ENCODE results near the gene DNPH1.

The DNPH1 gene

GRCh38 chr6:43263314-43264178 lies 34.3 kb upstream of the DNPH1 start:
- no peak for DNase-seq

- no peak for DNase-seq
Measured at GRCh38 chr6:43262780-43263313, 33.6 kb upstream of the DNPH1 start.

- DNase-seq, result no peak
Measured at GRCh38 chr6:43262000-43262779, 32.9 kb upstream of the DNPH1 start.

DNA sequence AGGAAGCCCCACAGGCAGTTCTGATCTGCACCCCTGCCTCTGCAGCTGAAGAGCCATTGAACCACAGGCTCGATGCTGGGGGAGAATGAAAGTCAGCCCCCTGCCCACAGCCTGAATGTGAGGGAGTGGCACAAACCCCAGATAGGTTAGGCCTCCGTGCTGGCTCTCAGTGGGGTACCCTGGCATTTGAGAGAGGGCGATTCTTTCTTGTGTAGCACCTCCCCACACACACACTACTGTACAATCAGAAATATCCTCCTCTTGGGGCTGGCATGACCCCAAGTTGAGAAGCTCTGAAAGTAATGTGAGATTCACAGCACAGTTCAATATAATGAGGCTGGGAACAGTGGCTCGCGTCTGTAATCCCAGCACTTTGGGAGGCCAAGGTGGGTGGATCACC lies 31.9 kb upstream of the DNPH1 start:
- no peak for DNase-seq

DNA sequence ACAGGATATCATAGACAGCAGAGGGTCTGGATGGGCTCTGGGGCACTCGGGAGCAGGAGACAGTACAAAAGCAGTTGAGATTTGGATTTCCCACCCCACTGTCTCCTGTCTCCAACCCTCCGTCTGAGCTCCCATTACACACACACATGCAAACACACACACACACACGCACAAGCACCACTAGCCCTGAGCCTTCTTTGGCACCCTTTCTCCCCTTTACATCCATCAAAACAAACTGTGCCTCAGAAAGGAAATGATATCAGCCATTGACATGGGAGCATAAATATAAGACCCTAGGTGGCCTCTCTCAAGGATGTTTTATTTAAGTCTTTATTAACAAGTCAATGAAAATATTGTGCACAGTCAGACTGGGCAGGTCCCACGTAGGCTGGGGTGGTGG lies 31.5 kb upstream of the DNPH1 start:
- no peak for DNase-seq

DNA sequence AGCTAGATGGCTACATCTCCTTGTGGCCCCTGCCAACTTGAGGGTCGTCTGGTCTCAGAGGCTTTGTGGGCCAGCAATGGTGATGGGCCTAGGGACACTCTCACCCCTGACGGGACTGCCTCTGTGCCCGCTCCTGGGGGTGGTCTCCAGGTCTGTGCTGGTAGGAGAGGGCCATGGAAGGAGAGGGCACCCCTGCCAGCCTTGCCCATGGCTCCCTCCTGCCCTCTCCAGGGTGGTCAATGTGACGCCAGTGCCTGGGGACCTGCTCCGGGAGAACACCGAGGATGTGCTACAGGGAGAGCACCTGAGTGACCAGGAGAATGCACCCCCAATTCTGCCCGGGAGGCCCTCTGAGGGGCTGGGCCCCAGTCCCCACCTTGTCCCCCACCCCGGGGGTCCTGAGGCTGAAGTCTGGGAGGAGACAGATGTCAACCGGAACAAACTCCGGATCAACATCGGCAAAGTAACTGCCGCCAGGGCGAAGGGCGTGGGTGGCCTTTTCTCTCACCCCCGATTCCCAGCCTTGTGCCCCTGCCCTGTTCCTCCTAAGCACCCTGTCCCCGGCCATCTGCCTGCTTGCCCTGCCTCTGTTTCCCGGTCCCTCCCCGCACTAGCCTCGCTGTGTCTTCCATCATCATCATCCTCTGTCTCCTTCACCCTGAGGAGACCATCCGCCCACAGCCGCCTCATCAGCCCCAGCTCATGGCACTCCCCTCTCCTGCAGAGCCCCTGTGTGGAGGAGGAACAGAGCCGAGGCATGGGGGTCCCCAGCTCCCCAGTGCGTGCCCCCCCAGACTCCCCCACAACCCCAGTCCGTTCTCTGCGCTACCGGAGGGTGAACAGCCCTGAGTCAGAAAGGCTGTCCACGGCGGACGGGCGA lies 29.8 kb upstream of the DNPH1 start:
- DNase-seq, result no peak

- DNase-seq, result no peak
Measured at GRCh38 chr6:43258180-43258579, 28.9 kb upstream of the DNPH1 start.

DNA sequence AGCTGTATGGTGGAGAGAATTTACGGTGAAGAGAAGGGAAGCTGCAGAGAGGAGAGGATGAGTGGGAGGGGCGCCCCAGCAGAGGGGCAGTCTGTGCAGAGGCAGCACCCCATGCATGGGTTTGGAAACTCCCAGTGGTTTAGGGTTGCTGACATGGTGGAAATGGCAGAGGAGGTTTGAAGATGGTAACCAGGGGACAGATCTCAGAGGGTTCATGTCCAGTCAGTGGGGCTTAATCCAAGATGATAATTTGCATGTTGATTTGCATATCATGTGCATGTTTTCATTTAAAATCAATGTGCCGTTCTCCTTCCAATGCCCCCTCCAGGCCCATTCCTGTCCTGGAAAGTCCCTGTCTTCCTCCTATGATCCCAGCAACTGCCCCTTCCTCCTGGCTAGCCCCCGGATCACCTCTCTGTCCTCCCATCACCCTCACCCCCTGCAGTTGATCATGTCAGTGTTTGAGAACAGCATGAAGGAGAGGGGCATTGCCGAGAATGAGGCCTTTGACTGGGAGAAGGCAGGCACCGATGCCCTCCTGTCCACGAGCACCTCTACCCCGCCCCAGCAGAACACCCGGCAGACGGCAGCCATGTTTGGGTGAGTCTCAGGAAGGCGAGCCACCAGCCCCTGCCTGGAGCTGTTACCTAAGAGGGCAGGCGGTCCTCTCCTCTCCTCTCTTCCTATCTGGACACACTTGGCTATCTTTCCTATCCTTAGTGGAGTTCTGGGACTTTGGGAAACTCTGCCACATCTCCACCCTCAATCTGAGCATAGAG lies 28.3 kb upstream of the DNPH1 start:
- no peak for DNase-seq

DNA sequence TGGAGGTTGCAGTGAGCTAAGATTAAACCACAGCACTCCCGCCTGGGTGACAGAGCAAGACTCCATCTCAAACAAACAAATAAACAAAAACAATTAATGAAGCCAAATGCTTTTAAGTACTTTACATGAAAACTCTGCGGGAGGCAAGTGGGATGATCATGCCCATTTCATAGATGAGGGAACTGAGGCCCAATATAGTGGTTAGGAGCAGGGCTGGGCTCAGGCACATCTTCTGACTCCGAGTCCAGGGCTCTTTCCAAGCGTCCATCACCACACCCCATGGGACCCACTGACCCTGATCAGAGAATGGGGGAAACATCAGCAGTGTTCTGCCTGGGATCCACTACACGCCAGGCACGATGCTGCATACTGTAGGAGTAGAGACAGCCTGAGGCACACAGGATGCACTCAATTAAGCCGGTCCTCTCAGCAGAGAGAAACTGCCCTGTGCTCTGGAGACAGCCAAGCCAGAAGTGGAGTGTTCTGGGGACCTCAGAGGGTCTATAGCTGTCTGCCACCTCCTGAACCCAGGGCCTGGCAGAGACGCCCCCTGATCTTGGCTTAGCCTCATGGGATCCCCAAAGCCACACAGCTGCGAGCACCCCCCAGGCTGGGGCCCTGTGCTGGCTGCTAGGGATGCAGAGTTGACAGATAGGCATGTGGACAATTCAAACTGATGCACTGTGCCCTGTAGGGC lies 27.5 kb upstream of the DNPH1 start:
- DNase-seq, result no peak

GRCh38 chr6:43255408-43256054 lies 26.2 kb upstream of the DNPH1 start:
- DNase-seq, result no peak

DNA sequence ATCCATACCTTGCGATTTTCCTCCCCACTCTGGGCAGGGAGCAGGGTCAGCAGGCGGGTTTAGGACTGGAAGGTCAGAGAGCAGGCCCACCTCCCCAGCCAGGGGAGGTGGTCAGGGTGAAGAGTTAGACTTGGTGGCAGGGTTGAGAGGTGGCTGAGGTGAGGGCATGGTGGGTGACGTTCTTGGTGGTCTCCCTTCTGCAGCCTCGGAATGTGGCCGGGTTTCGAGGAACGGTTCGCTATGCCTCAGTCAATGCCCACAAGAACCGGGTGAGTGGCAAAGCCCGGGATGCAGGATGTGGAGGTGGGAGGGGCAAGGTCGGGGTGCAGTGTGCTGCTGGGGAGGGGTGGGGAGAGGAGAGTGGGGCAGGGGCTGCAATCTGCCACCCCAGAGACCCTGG lies 25.6 kb upstream of the DNPH1 start:
- DNase-seq, result no peak

- no peak for DNase-seq
Measured at GRCh38 chr6:43254138-43254817, 25.0 kb upstream of the DNPH1 start.

- no peak for DNase-seq
Measured at GRCh38 chr6:43253401-43253800, 24.1 kb upstream of the DNPH1 start.

GRCh38 chr6:43250992-43251373 lies 21.7 kb upstream of the DNPH1 start:
- peak; percentile 70 for DNase-seq

- no peak for DNase-seq
Measured at GRCh38 chr6:43248791-43249190, 19.5 kb upstream of the DNPH1 start.

DNA sequence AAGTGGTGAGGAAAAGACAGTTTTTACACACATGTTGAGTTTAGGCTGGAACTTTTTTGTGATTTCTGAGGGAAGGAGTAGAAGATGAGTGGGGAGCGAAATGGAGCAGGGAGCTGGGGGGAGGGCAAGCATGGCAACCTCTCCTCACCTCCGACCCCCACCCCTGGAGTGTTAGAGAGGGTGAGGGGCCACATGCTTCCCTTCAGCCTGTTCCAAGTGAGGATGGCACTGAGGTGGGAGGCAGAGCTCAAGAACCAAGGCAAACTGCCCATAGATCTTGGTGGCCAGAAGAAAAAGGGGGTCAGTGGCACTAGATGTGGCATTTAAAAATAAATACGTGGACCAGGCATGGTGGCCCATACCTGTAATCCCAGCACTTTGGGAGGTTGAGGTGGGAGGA lies 18.8 kb upstream of the DNPH1 start:
- DNase-seq, result no peak

DNA sequence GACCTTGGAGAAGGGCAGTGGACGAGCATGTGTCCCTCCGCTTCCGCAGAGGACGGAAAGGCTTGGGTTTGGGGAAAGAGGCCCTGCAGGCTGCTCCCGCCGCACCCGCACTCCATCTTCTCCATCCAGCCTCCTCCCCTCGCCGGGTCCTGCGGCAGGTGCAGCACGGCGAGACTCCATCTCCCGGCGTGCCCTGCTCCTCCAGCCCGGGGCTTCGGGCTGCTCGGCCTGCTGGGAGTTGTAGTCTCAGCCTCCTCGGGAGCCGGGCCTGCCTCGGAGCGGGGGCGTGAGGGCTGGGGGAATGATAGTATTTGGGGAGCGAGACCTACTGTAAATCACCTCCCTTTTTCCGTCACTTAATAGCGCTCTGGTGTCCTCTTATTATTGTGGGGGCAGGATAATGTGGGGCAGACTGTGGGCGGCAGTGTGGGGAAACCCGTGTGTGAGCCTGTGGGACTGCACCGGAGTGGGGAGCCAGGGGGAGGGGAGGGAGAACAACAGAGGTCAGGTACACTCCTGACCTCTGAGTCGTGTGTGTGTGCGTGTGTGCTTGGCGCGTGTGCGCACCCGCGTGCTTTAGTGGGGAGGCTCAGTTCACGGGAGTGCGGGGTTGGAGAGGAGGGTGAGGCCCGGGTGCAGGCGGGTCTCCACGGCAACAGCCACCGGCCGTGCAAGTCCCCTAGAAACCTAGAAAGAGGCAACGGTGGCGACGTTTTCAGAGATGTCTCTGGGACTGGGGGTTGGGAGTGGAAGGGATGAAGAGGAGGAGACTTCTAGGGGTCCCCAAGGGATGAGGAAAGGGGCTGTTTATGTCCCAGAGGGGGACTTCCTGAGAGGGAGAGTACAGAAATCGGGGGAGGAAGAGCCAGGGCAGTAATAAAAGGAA lies 18.1 kb upstream of the DNPH1 start:
- peak; percentile 19 for DNase-seq

DNA sequence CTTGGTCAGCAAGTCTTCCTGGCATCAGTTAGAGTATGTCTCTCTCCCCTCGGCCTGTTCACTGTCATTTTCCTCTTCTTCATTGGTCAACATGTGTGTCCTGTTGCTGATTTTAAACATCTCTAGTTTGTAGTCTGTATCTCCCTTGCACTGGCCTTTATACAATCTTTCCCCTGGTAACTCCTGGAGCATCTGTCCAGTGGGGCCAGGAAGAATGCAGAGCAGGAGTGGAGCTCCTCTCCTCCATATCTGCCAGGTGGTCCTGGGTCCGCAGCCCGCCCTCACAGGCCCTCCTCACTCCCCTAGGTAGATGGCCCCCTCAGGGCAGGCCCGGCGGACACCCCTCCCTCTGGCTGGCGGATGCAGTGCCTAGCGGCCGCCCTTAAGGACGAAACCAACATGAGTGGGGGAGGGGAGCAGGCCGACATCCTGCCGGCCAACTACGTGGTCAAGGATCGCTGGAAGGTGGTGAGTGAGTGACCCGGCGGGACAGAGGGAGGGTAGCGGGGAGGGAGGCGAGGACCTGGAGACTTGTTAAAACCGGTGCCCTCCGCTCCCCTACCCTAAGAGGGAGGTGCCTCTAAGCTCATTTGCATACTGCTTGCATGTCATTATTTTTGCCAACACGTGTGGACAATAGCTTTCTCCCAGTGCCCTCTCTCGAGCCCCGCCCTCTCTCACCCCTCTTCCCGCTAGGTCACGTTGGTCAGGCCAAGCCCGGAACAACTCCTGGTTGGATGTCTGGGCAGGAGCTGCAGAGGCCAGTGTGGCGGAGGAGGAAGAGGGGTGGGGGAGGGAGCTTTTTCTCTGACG lies 17.2 kb upstream of the DNPH1 start:
- no peak for DNase-seq

All from DMS 273 treated with DMSO at 0.1 percent for 48 hours (cell line).